GM12874 (cell line): ENCODE results near the gene RBPMS2.

ENCODE experiments used
- CTCF ChIP-seq: IDR thresholded peaks from 2 replicates; pipeline ENCODE4 v1.5.1; 2011; ENCODE audit warnings: low read depth, mild to moderate bottlenecking, control low read depth, low read length, moderate library complexity; ENCODE audit not compliant: insufficient read depth

The RBPMS2 gene

GRCh38 chr15:64755427-64755940 is 19.9 kb downstream of the RBPMS2 start:
- TF ChIP-seq CTCF, result no peak

GRCh38 chr15:64754663-64755426 is 20.5 kb downstream of the RBPMS2 start:
- no peak for TF ChIP-seq CTCF

GRCh38 chr15:64753480-64754185 is 21.8 kb downstream of the RBPMS2 start:
- no peak for TF ChIP-seq CTCF

GRCh38 chr15:64751464-64751863 is 23.9 kb downstream of the RBPMS2 start:
- TF ChIP-seq CTCF, result no peak

GRCh38 chr15:64749999-64750657 is 25.3 kb downstream of the RBPMS2 start:
- TF ChIP-seq CTCF, result no peak

GRCh38 chr15:64749167-64749566 is 26.2 kb downstream of the RBPMS2 start:
- TF ChIP-seq CTCF, result no peak

GRCh38 chr15:64748251-64748650 is 27.1 kb downstream of the RBPMS2 start:
- no peak for TF ChIP-seq CTCF
